NCI-H1105 treated with DMSO at 0.1 percent for 48 hours (cell line): ENCODE measurements around the gene CTDSP1.

Experiments
- DNase-seq: peaks from one replicate; lab custom pipeline; 2025; lab: John Stamatoyannopoulos, UW

The CTDSP1 gene

DNA sequence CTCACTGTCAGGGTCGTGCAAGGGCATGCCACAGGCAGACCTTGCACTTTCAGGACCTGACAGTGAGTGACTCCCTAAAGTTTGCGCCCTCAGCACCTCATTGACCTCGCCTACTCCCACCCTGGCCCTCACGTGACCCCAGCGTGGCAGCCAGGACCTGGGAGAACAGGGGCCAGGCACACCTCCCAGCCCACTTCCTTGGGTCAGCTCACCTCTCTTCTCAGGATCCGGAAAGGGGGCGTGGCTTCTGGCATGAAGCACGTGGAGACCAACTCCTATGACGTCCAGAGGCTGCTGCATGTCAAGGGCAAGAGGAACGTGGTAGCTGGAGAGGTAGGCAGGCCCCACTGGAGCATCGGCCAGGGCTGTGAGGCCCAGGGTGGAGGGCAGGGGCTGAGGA, 28.1 kb downstream of the CTDSP1 start:
- DNase-seq = no peak

DNA sequence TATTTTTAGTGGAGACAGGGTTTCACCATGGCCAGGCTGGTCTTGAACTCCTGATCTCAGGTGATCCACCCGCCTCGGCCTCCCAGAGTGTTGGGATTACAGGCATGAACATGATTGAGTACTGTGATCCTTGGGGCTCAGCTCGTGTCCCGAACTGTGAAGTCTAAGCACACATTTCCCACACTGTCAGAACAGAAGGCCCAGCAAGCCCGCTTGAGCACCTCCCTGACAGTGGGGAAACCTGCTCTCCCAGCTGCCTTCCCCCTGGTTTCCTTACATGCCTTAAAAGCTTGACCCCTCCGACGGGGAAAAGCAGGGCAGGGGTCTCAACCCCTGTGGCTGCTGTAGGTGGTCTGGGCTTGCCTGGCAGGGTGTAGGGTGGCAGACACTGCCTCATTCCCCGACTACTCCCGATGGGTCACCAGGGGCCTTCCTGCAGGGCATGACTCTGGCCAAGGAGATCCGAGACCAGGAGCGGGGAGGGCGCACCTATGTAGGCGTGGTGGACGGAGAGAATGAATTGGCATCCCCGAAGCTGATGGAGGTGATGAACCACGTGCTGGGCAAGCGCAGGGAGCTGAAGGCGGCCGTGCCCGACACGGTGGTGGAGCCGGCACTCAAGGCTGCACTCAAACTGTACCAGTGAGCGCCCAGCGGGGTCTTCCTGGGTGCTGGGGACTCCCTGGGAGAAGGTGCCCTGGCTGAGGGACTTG, 29.3 kb downstream of the CTDSP1 start:
- no peak for DNase-seq

GRCh38 chr2:218429911-218430692, 30.4 kb downstream of the CTDSP1 start:
- no peak for DNase-seq

DNA sequence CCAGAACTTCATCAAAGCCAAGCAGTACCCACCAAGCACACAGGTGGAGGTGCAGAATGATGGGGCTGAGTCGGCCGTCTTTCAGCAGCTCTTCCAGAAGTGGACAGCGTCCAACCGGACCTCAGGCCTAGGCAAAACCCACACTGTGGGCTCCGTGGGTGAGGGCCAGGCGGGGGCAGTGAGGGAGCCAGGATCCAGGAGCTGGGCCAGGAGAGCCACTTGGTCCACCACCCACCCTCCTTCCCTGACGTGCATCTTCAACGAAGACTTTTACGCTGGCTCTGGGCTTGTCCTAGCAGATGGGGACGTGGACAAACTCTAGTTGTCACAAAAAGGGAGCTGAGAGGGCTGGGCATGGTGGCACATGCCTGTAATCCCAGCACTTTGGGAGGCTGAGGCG, 31.1 kb downstream of the CTDSP1 start:
- DNase-seq = no peak

- no peak for DNase-seq
Observed at GRCh38 chr2:218431878-218432277, 32.2 kb downstream of the CTDSP1 start.

DNA sequence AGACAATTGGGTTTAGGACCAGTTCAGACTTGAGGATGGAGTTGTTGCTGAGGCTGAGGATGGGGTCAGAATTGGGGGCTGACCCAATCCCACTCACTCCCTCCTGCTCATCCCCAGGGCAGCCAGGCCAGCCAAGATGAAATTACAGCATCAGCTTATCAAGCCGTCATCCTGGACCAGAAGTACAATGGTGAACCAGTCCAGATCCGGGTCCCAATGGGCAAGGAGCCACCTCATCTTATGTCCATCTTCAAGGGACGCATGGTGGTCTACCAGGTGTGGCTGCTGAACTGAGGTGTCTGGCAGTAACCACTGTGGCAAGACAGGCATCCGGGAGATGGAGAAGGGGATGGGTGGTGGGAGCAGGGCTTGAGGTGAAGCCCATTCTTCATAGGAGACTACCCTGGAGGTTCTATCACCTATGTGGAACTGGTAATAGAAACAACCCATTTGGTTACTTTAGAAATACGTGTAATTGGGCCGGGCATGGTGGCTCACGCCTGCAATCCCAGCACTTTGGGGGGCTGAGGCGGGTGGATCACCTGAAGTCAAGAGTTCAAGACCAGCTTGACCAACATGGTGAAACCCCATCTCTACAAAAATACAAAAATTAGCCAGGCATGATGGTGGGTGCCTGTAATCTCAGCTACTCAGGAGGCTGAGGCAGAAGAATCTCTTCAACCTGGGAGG, 33.2 kb downstream of the CTDSP1 start:
- no peak for DNase-seq

- DNase-seq = no peak
Observed at GRCh38 chr2:218434456-218434855, 34.8 kb downstream of the CTDSP1 start.

DNA sequence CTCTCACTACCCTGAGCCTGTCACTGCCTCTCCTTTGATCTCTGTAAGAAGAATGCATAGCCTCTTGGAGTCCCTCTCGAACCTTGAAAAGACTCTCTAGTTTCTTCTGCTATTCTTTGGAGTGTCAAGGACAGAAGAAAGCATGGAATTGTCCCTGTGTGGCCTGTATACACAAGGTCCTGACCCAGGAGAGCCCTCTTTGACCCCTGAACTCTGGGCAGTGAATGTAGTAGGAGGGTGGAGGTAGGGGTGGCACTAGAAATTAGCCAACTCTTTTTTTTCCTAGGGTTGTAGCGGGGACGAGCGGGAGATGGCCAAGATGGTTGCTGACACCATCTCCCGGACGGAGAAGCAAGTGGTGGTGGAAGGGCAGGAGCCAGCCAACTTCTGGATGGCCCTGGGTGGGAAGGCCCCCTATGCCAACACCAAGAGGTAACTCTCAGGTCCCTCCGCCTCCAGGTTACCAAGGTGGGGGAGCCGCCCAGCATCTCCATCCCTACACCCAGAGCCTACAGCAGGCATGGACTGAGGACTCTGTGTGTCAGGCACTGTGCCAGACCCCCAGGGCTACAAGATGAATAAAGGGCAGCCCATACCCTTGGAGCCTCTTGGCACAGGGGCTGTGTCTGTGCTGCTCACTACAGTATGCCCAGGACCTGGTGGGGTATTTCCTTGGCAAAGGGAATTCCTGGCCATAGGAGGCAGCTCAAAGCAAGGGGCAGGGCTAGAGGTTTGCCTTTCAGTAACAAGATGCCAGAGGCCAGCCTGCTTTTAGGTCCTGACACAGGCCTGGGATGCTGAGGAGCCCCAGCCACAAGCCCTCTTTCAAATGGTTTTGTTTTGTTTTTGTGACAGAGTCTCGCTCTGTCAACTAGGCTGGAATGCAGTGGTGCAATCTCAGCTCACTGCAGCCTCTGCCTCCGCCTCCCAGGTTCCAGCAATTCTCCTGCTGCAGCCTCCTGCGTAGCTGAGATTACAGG, 35.6 kb downstream of the CTDSP1 start:
- DNase-seq = no peak

DNA sequence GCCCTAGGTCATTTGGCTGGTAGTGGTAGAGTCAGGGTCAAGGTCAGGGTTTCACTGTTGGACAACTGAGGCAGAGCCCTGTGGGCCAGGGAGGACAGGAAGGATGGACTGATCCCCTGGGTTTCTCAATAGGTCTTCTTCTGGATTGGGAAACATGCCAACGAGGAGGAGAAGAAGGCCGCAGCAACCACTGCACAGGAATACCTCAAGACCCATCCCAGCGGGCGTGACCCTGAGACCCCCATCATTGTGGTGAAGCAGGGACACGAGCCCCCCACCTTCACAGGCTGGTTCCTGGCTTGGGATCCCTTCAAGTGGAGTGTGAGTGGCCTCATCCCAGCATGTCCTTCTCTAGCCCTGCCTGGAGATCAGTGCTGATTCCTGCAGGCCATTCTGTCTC, 37.3 kb downstream of the CTDSP1 start:
- no peak for DNase-seq

DNA sequence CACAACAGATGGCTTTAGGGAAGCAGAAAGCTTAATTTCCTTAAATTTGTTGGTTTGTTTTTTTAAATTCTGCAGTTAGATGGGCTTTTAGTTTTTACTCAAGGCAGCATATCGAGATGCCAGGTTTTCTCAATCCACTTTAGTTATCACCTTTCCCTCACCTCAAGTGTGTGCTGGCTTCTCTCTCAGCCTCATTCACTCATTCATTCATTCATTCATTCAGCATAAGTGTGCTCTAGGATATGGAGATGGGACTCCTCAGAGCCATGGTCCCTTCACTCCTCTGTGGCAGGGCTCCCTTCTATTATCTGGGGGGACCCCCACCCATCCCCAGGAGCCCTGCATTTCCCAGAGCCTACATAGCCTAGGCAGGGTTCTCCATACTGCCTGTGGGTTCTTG, 38.3 kb downstream of the CTDSP1 start:
- no peak for DNase-seq

DNA sequence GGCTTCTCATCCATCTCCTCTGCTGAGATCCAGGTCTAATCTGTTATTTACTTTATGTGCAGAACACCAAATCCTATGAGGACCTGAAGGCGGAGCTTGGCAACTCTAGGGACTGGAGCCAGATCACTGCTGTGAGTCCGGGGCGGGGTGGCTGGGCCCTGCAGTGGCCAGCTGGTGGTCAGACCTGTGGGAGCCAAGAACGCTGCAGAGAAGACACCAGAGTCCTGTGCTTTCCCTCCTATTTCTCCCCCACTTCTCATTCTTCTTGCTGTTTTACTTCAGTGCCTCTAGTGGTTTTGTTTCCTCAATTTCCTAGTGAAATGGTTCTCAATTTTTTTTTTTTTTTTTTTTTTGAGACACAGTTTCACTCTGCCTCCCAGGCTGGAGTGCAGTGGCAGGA, 38.9 kb downstream of the CTDSP1 start:
- DNase-seq = no peak

- no peak for DNase-seq
Observed at GRCh38 chr2:218444692-218445357, 45.2 kb downstream of the CTDSP1 start.

DNA sequence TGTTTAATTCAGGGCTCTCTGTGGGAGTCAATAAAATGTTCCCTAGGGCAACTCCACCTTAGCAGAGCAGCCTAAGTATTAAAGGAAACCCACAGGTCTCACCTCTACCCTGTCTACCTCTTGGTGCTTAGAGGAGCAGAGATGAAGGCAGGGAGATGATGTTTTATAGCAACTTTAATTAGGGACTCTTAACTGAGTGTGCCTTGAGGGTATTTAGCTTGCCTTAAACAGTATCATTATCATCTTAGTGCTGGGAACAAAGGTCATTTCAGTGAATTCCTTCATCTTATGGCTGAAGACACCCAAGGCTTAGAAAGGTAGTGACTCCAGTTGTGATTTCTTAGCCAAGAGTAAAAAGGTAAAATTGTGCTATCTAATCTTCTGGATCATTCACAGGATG, 45.9 kb downstream of the CTDSP1 start:
- no peak for DNase-seq

DNA sequence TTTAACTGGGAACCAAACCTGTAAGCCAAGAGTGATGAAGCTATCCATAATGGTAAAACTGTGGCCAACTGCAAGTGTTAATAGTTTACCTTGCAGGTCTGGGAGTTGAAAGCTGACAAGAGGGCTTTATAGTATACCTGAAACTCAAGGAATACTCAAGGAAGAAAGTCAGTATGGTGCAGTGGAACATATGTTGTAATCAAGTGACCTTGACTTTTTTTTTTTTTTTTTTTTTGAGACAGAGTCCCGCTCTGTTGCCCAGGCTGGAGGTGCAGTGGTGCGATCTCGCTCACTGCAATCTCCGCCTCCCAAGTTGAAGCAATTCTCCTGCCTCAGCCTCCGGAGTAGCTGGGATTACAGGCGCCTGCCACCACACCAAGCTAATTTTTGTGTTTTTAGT, 46.9 kb downstream of the CTDSP1 start:
- no peak for DNase-seq

- no peak for DNase-seq
Observed at GRCh38 chr2:218447072-218447471, 47.4 kb downstream of the CTDSP1 start.

GRCh38 chr2:218448934-218449333, 49.3 kb downstream of the CTDSP1 start:
- no peak for DNase-seq

DNA sequence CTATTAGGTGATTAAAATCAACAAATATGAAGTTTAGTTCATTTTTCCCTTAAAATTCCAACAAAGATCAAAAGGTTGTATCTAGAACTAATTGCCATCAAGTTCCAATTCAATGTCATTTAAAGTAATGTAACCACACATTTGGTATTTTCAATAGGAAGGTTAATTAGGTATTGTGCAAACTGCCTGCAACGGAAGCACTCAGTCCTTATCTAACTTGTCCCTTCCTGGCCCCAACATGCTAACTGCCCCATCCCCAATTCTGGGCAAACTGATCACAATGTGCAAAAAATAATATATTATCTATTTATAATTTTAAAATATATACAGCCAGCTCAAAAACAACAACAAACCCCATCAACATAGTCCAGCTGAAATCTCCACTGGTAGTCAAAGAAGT, 52.4 kb downstream of the CTDSP1 start:
- no peak for DNase-seq
